Ovary (tissue), 9 donors: ENCODE results near the gene ZNF93. TPM values are rescaled to one million over a fixed set of nuclear protein-coding genes. Genes with fewer than 3 reads are reported as not detected.
"Not testable (repeated sequence)": the region's sequence is repeated elsewhere in the genome, so short reads cannot be mapped to it uniquely, and the experiment has no call there.

Experiments
- DNase-seq, 5 donors: peaks; one replicate each; pipeline ENCODE4 v3.0.0-alpha.2; 2019 to 2020
- H3K27ac ChIP-seq, 2 donors: fragments of 200-600 bp; one replicate each; pipeline versions ENCODE4 v1.5.1 to v1.8.0; 2019 to 2022
- H3K27me3 ChIP-seq: fragments of 200-600 bp; one replicate; pipeline ENCODE4 v1.8.0; 2022
- H3K36me3 ChIP-seq: fragments of 200-600 bp; sonication (generic); one replicate; pipeline ENCODE4 v1.5.1; 2019
- H3K4me1 ChIP-seq: one replicate; pipeline ENCODE4 v1.8.1; 2013; ENCODE audit warnings: mild to moderate bottlenecking, moderate library complexity; ENCODE audit not compliant: insufficient read depth
- H3K4me3 ChIP-seq: fragments of 200-600 bp; sonication (generic); one replicate; pipeline ENCODE4 v1.5.1; 2017
- H3K9me3 ChIP-seq, 2 donors: fragments of 200-600 bp in 1 of 2; sonication (generic) in 1 of 2; one replicate each; pipeline versions ENCODE4 v1.5.1 to v1.8.1; 2013 to 2019; ENCODE audit warnings: mild to moderate bottlenecking in 1 of 2, moderate library complexity in 1 of 2
- EP300 ChIP-seq: sonication (generic); formaldehyde crosslinking; IDR thresholded peaks from one replicate; pipeline ENCODE4 v1.6.1; 2017; ENCODE audit warnings: antibody characterized with exemption
- POLR2A ChIP-seq: fragments of 450-650 bp; IDR thresholded peaks from one replicate; pipeline ENCODE4 v1.6.1; 2017; ENCODE audit warnings: antibody characterized with exemption, mild to moderate bottlenecking, moderate library complexity
- WGBS, 3 donors: extraction: QIAGEN DNeasy Blood & Tissue Kit in 1 of 3; methylation state at CpG; one replicate each; pipeline versions ENCODE4 v1.1.5 to v1.1.7; 2013 to 2017; 5-methylcytosine and 5-hydroxymethylcytosine counted together
- intact Hi-C, 4 donors: fragments of 100-400 bp; cut with DNase I; formaldehyde crosslinking; loops; one replicate each; pipeline versions ENCODE4 v1.11.0 to v1.15.1; 2022 to 2023
- polyA plus RNA-seq, 2 donors: library from polyadenylated mRNA; stranded (reverse); fragments of 200-250 nt in 1 of 2; fragments of 350-450 nt in 1 of 2; fragmentation: Illumina TruSeq in 1 of 2; extraction: RNeasy Lipid Tissue Mini Kit (QIAGEN cat#74804) in 1 of 2; gene quantifications; one replicate each; pipeline ENCODE4 v1.2.3, GENCODE V29; 2013 to 2014
- total RNA-seq, 7 donors: library from RNA; depleted of rRNA in 2 of 7; stranded (reverse); fragments of >200 nt in 2 of 7; fragmentation: NEBNext Ultra II Directional in 3 of 7; extraction: Animal tissue kit (Norgen Biotek cat#: 25700) in 3 of 7; gene quantifications; one replicate each; pipeline versions ENCODE4 v1.1.0 to v1.2.4, GENCODE V29; 2016 to 2023
- TF ChIP-seq, protein P1 (sequence below), 3 donors: fragments of 450-650 bp in 2 of 3; fragments of 200-600 bp in 1 of 3; IDR thresholded peaks; one replicate each; pipeline versions ENCODE4 v1.5.1 to v1.8.0; 2016 to 2022; ENCODE audit warnings: antibody characterized with exemption in 3 of 3, mild to moderate bottlenecking in 1 of 3
- donor health status: DM: no; HTN: no; CAD: no; lungs with moderate emphysema.
- donor health status: DM: no; HTN: no; CAD: no.
- donor health status: Bipolar disorder and iron deficiency.
- donor health status: DM: yes; HTN: yes; CAD: no.
- donor health status: DM: no; HTN: no; CAD: no.
- donor health status: DM: yes; HTN: yes; CAD: no.

The ZNF93 gene
- total and polyA plus RNA-seq, 9 donors = 4.9 to 15.2 (median 7.7) TPM

DNA sequence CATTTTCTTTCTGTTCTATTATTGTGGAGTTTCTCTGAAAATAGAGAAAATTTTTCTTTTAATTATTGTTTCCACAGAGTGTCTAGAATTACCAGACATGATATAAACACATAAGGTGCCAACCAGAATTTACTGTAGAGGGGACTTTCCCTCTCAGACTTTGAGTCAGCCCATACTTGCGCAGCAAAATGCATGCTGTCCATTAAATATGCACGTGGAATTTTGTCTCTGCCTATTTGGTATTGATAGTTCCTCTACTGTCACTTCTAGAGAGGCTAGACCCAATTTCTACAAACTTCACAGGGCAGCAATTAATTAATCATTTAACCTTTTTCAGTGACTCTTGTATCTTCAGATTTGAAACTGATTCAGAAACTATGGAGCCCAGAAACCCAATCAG lies 8.9 kb downstream of the ZNF93 start:
- intact Hi-C loops = no loop called here
- WGBS, 3 donors = 87 to 95% (median 94%) methylated on average over 2 of the region's 2 CpGs
- Histone ChIP-seq H3K36me3 (no peaks in the 10 kb centered on the region), H3K27ac (no peak overlapping the region), H3K27me3 (no peaks in the 10 kb centered on the region), H3K4me1 (peaks cover 3% of the 10 kb centered on the region), H3K9me3 (no peaks in the 10 kb centered on the region), H3K4me3 (no peak overlapping the region)
- no peak for DNase-seq
- TF ChIP-seq, protein P1, sequence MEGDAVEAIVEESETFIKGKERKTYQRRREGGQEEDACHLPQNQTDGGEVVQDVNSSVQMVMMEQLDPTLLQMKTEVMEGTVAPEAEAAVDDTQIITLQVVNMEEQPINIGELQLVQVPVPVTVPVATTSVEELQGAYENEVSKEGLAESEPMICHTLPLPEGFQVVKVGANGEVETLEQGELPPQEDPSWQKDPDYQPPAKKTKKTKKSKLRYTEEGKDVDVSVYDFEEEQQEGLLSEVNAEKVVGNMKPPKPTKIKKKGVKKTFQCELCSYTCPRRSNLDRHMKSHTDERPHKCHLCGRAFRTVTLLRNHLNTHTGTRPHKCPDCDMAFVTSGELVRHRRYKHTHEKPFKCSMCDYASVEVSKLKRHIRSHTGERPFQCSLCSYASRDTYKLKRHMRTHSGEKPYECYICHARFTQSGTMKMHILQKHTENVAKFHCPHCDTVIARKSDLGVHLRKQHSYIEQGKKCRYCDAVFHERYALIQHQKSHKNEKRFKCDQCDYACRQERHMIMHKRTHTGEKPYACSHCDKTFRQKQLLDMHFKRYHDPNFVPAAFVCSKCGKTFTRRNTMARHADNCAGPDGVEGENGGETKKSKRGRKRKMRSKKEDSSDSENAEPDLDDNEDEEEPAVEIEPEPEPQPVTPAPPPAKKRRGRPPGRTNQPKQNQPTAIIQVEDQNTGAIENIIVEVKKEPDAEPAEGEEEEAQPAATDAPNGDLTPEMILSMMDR (IDR thresholded peaks at IDR 0.05) = no peak
- TF ChIP-seq POLR2A (no peak), EP300 (no peak)

GRCh38 chr19:19911150-19911549 lies 10.4 kb downstream of the ZNF93 start:
- H3K4me3 ChIP-seq = no peak overlapping the region
- TF ChIP-seq POLR2A (no peak), EP300 (no peak)
- TF ChIP-seq, protein P1 (IDR thresholded peaks at IDR 0.05) = no peak
- no peaks in the 10 kb centered on the region for H3K9me3 ChIP-seq
- 32 to 49% (median 46%) methylated on average over 1 of the region's 1 CpG for WGBS, 3 donors
- H3K4me1 ChIP-seq = peaks cover 4% of the 10 kb centered on the region
- H3K27me3 ChIP-seq = no peaks in the 10 kb centered on the region
- H3K36me3 ChIP-seq = no peaks in the 10 kb centered on the region
- DNase-seq = no peak
- intact Hi-C loops = no loop called here
- H3K27ac ChIP-seq = no peak overlapping the region

GRCh38 chr19:19914596-19914995 lies 13.8 kb downstream of the ZNF93 start:
- DNase-seq = no peak
- TF ChIP-seq EP300 (no peak), POLR2A (no peak)
- TF ChIP-seq, protein P1 (IDR thresholded peaks at IDR 0.05) = no peak
- Histone ChIP-seq H3K27me3 (no peaks in the 10 kb centered on the region), H3K4me3 (no peak overlapping the region), H3K27ac (peak overlapping the region in 1 of 2 donors; percentile 16), H3K9me3 (no peaks in the 10 kb centered on the region), H3K4me1 (peaks cover 3% of the 10 kb centered on the region), H3K36me3 (no peaks in the 10 kb centered on the region)
- intact Hi-C loops = no loop called here
- 7 to 17% (median 7%) methylated on average over 3 of the region's 3 CpGs for WGBS, 3 donors

GRCh38 chr19:19930417-19930816 lies 29.7 kb downstream of the ZNF93 start:
- H3K36me3 ChIP-seq, H3K9me3 ChIP-seq, H3K27ac ChIP-seq, H3K4me1 ChIP-seq, H3K27me3 ChIP-seq, H3K4me3 ChIP-seq, intact Hi-C loops: not testable (repeated sequence)
- peak; percentile 65 to 83 (median 80) for DNase-seq
- WGBS, 3 donors = 31 to 47% (median 45%) methylated on average over 7 of the region's 7 CpGs
- TF ChIP-seq, protein P1 (IDR thresholded peaks at IDR 0.05) = peak in 2 of 3 donors; percentile 33 to 41

DNA sequence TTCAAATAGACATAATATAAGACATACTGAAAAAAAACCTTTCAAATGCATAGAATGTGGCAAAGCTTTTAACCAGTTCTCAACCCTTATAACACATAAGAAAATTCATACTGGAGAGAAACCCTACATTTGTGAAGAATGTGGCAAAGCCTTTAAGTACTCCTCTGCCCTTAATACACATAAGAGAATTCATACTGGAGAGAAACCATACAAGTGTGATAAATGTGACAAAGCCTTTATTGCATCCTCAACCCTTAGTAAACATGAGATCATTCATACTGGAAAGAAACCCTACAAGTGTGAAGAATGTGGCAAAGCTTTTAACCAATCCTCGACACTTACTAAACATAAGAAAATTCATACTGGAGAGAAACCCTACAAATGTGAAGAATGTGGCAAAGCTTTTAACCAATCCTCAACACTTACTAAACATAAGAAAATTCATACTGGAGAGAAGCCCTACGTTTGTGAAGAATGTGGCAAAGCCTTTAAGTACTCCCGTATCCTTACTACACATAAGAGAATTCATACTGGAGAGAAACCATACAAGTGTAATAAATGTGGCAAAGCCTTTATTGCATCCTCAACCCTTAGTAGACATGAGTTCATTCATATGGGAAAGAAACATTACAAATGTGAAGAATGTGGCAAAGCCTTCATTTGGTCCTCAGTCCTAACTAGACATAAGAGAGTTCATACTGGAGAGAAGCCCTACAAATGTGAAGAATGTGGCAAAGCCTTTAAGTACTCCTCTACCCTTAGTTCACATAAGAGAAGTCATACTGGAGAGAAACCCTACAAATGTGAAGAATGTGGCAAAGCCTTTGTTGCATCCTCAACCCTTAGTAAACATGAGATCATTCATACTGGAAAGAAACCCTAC lies 32.9 kb downstream of the ZNF93 start:
- H3K4me1 ChIP-seq, H3K9me3 ChIP-seq, H3K27me3 ChIP-seq, H3K4me3 ChIP-seq, H3K27ac ChIP-seq, intact Hi-C loops, H3K36me3 ChIP-seq, DNase-seq: not testable (repeated sequence)
- 92 to 97% (median 94%) methylated on average over 3 of the region's 3 CpGs for WGBS, 3 donors
